HG02759 (cell line): ENCODE data around the gene BLOC1S4.
"Not testable (repeated sequence)": the region's sequence is repeated elsewhere in the genome, so short reads cannot be mapped to it uniquely, and the experiment has no call there.

ENCODE experiments used
- ATAC-seq: cut with Tn5 transposase; IDR thresholded peaks from one replicate; pipeline ENCODE4 v1.9.1; 2021; ENCODE audit warnings: mild to moderate bottlenecking, moderate library complexity; ENCODE audit not compliant: unreplicated experiment

Gene BLOC1S4

GRCh38 chr4:6734165-6734786, 18.3 kb downstream of the BLOC1S4 start:
- ATAC-seq, result no peak

- ATAC-seq, result no peak
These were observed 23.9 kb downstream of the BLOC1S4 start for GRCh38 chr4:6739920-6740319.

- no peak for ATAC-seq
These were observed 24.4 kb downstream of the BLOC1S4 start for GRCh38 chr4:6740347-6740746.

- ATAC-seq, result no peak
These were observed 26.5 kb downstream of the BLOC1S4 start for GRCh38 chr4:6742507-6742906.

GRCh38 chr4:6742989-6743388, 27.0 kb downstream of the BLOC1S4 start:
- no peak for ATAC-seq

GRCh38 chr4:6746721-6747293, 30.8 kb downstream of the BLOC1S4 start:
- ATAC-seq, result no peak

- no peak for ATAC-seq
These were observed 31.5 kb downstream of the BLOC1S4 start for GRCh38 chr4:6747294-6748051.

GRCh38 chr4:6748286-6748685, 32.3 kb downstream of the BLOC1S4 start:
- ATAC-seq, result no peak

GRCh38 chr4:6749340-6750171, 33.6 kb downstream of the BLOC1S4 start:
- ATAC-seq, result no peak

- ATAC-seq, result no peak
These were observed 34.6 kb downstream of the BLOC1S4 start for GRCh38 chr4:6750286-6751221.

- no peak for ATAC-seq
These were observed 35.9 kb downstream of the BLOC1S4 start for GRCh38 chr4:6751611-6752485.

- no peak for ATAC-seq
These were observed 36.5 kb downstream of the BLOC1S4 start for GRCh38 chr4:6752486-6752829.

- no peak for ATAC-seq
These were observed 37.2 kb downstream of the BLOC1S4 start for GRCh38 chr4:6753103-6753560.

- no peak for ATAC-seq
These were observed 37.9 kb downstream of the BLOC1S4 start for GRCh38 chr4:6753891-6754290.

GRCh38 chr4:6754481-6755087, 38.6 kb downstream of the BLOC1S4 start:
- ATAC-seq, result no peak

- ATAC-seq, result no peak
These were observed 39.2 kb downstream of the BLOC1S4 start for GRCh38 chr4:6755088-6755753.

- ATAC-seq, result not testable (repeated sequence)
These were observed 40.4 kb downstream of the BLOC1S4 start for GRCh38 chr4:6756345-6756744.

GRCh38 chr4:6758728-6759127, 42.8 kb downstream of the BLOC1S4 start:
- ATAC-seq, result no peak
